ENCODE results near the gene PSMC1. TPM values are rescaled to one million over a fixed set of nuclear protein-coding genes. Genes with fewer than 3 reads are reported as not detected.

Gene PSMC1
- total and polyA plus RNA-seq, 4 donors, result 73.6 to 195 (median 110) TPM

GRCh38 chr14:90280096-90280495 is 23.7 kb downstream of the PSMC1 start:
- WGBS, 2 donors, result 98% methylated on average over 7 of the region's 7 CpGs
- Histone ChIP-seq H3K4me1 (ENCODE audit: control insufficient read depth in 5 of 5, insufficient read depth in 5 of 5, low read length in 5 of 5) (peaks cover 0 to 2% (median 0%) of the 10 kb centered on the region in 5 donors), H3K27ac (ENCODE audit: low read depth in 1 of 2, low read length in 1 of 2) (no peak overlapping the region), H3K36me3 (ENCODE audit: control insufficient read depth in 4 of 4, insufficient read depth in 4 of 4, low read length in 4 of 4) (peaks cover 5 to 46% (median 15%) of the 10 kb centered on the region in 4 donors), H3K9me3 (ENCODE audit: control insufficient read depth in 4 of 4, insufficient read depth in 3 of 4, low read length in 3 of 4) (no peaks in the 10 kb centered on the region), H3K27me3 (ENCODE audit: control insufficient read depth in 3 of 3, insufficient read depth in 3 of 3, low read length in 2 of 3) (no peaks in the 10 kb centered on the region), H3K4me3 (no peak overlapping the region), H3K9ac (ENCODE audit: insufficient read depth in 1 of 2, low read length in 2 of 2) (no peak overlapping the region)
- TF ChIP-seq CTCF (IDR thresholded peaks at IDR 0.05; ENCODE audit: control extremely low read depth, extremely low read depth), result no peak
- no peak for DNase-seq
- ATAC-seq (ENCODE audit: insufficient read depth, low FRiP score), result no peak

GRCh38 chr14:90281261-90281660 is 24.9 kb downstream of the PSMC1 start:
- no peak for ATAC-seq (ENCODE audit: insufficient read depth, low FRiP score)
- TF ChIP-seq CTCF (IDR thresholded peaks at IDR 0.05; ENCODE audit: control extremely low read depth, extremely low read depth), result no peak

GRCh38 chr14:90281756-90282155 is 25.4 kb downstream of the PSMC1 start:
- H3K27me3 ChIP-seq (ENCODE audit: control insufficient read depth in 3 of 3, insufficient read depth in 3 of 3, low read length in 2 of 3), result no peaks in the 10 kb centered on the region
- no peak overlapping the region for H3K9ac ChIP-seq (ENCODE audit: insufficient read depth in 1 of 2, low read length in 2 of 2)
- peaks cover 13 to 49% (median 22%) of the 10 kb centered on the region in 4 donors for H3K36me3 ChIP-seq (ENCODE audit: control insufficient read depth in 4 of 4, insufficient read depth in 4 of 4, low read length in 4 of 4)
- no peaks in the 10 kb centered on the region for H3K4me1 ChIP-seq (ENCODE audit: control insufficient read depth in 5 of 5, insufficient read depth in 5 of 5, low read length in 5 of 5)
- DNase-seq (no peak), ATAC-seq (ENCODE audit: insufficient read depth, low FRiP score) (no peak)
- no peak for TF ChIP-seq CTCF (IDR thresholded peaks at IDR 0.05; ENCODE audit: control extremely low read depth, extremely low read depth)
- H3K9me3 ChIP-seq (ENCODE audit: control insufficient read depth in 4 of 4, insufficient read depth in 3 of 4, low read length in 3 of 4), result no peaks in the 10 kb centered on the region
- no peak overlapping the region for H3K4me3 ChIP-seq
- no peak overlapping the region for H3K27ac ChIP-seq (ENCODE audit: low read depth in 1 of 2, low read length in 1 of 2)

More at GRCh38 chr14:90281261-90281660, 24.9 kb downstream of the PSMC1 start:
- Histone ChIP-seq H3K27me3 (ENCODE audit: control insufficient read depth in 3 of 3, insufficient read depth in 3 of 3, low read length in 2 of 3) (no peaks in the 10 kb centered on the region), H3K9me3 (ENCODE audit: control insufficient read depth in 4 of 4, insufficient read depth in 3 of 4, low read length in 3 of 4) (no peaks in the 10 kb centered on the region), H3K27ac (ENCODE audit: low read depth in 1 of 2, low read length in 1 of 2) (no peak overlapping the region), H3K4me3 (no peak overlapping the region), H3K9ac (ENCODE audit: insufficient read depth in 1 of 2, low read length in 2 of 2) (no peak overlapping the region), H3K4me1 (ENCODE audit: control insufficient read depth in 5 of 5, insufficient read depth in 5 of 5, low read length in 5 of 5) (no peaks in the 10 kb centered on the region), H3K36me3 (ENCODE audit: control insufficient read depth in 4 of 4, insufficient read depth in 4 of 4, low read length in 4 of 4) (peaks cover 13 to 47% (median 19%) of the 10 kb centered on the region in 4 donors)
- DNase-seq, result no peak
- WGBS, 2 donors, result 87 to 89% methylated on average over 8 of the region's 8 CpGs

- DNase-seq (no peak), ATAC-seq (ENCODE audit: insufficient read depth, low FRiP score) (no peak)
- H3K27ac ChIP-seq (ENCODE audit: low read depth in 1 of 2, low read length in 1 of 2), result no peak overlapping the region
- 86 to 90% methylated on average over 14 of the region's 14 CpGs for WGBS, 2 donors
- peaks cover 13 to 42% (median 38%) of the 10 kb centered on the region in 4 donors for H3K36me3 ChIP-seq (ENCODE audit: control insufficient read depth in 4 of 4, insufficient read depth in 4 of 4, low read length in 4 of 4)
- no peaks in the 10 kb centered on the region for H3K27me3 ChIP-seq (ENCODE audit: control insufficient read depth in 3 of 3, insufficient read depth in 3 of 3, low read length in 2 of 3)
- no peak overlapping the region for H3K4me3 ChIP-seq
- no peaks in the 10 kb centered on the region for H3K9me3 ChIP-seq (ENCODE audit: control insufficient read depth in 4 of 4, insufficient read depth in 3 of 4, low read length in 3 of 4)
- H3K9ac ChIP-seq (ENCODE audit: insufficient read depth in 1 of 2, low read length in 2 of 2), result no peak overlapping the region
- H3K4me1 ChIP-seq (ENCODE audit: control insufficient read depth in 5 of 5, insufficient read depth in 5 of 5, low read length in 5 of 5), result no peaks in the 10 kb centered on the region
- no peak for TF ChIP-seq CTCF (IDR thresholded peaks at IDR 0.05; ENCODE audit: control extremely low read depth, extremely low read depth)
Measured at GRCh38 chr14:90287791-90288190, 31.4 kb downstream of the PSMC1 start.

All from lung (tissue), 12 donors.